HepG2 (cell line): ENCODE measurements around the gene STK4. TPM values are rescaled to one million over a fixed set of nuclear protein-coding genes. Genes with fewer than 3 reads are reported as not detected.

ENCODE experiments used
- ARNTL ChIP-seq: sonication (generic); formaldehyde crosslinking; IDR thresholded peaks from 2 replicates; pipeline ENCODE4 v1.4.0; 2020; ENCODE audit warnings: mild to moderate bottlenecking, missing genetic modification reagents
- CCAR2 ChIP-seq: fragments of 200-400 bp; formaldehyde crosslinking; optimal IDR thresholded peaks from 2 replicates; pipeline ENCODE3; 2018; ENCODE audit warnings: low read depth, mild to moderate bottlenecking, low read length, moderate library complexity
- ELF3 ChIP-seq: IDR thresholded peaks from 2 replicates; pipeline ENCODE4 v1.6.1; 2016; ENCODE audit warnings: missing genetic modification reagents, missing compliant biosample characterization
- HNF4A ChIP-seq: sonication (generic); formaldehyde crosslinking; IDR thresholded peaks from 2 replicates; pipeline ENCODE4 v1.4.0; 2020; ENCODE audit warnings: missing genetic modification reagents
- HNF4G ChIP-seq, 2 experiments: sonication (generic) in 1 of 2; formaldehyde crosslinking in 1 of 2; IDR thresholded peaks; 2 replicates each; pipeline versions ENCODE4 v1.4.0 to v1.6.1; 2011 to 2020; ENCODE audit warnings: borderline replicate concordance in 2 of 2, low read depth in 2 of 2, mild to moderate bottlenecking in 2 of 2, low read length in 1 of 2, missing genetic modification reagents in 1 of 2, moderate library complexity in 1 of 2
- KAT8 ChIP-seq: IDR thresholded peaks from 2 replicates; pipeline ENCODE4 v1.6.1; 2016; ENCODE audit warnings: missing genetic modification reagents, missing compliant biosample characterization
- MAFK ChIP-seq, 2 experiments: IDR thresholded peaks in 1 of 2; conservative IDR thresholded peaks in 1 of 2; 2 replicates each; pipeline ENCODE4 v1.6.1; 2011; ENCODE audit warnings: improper control_type of control experiment in 2 of 2, low read length in 2 of 2
- MBD4 ChIP-seq: IDR thresholded peaks from 2 replicates; pipeline ENCODE4 v1.6.1; 2012; ENCODE audit warnings: low read length, inconsistent platforms, borderline replicate concordance
- NFKBIZ ChIP-seq: IDR thresholded peaks from 2 replicates; pipeline ENCODE4 v1.6.1; 2018; ENCODE audit warnings: missing genetic modification reagents, missing compliant biosample characterization
- PCBP2 ChIP-seq: fragments of 200-400 bp; formaldehyde crosslinking; optimal IDR thresholded peaks from 2 replicates; pipeline ENCODE3; 2018; ENCODE audit warnings: low read length, low read depth; ENCODE audit not compliant: poor library complexity, severe bottlenecking
- RARA ChIP-seq: IDR thresholded peaks from 2 replicates; pipeline ENCODE4 v1.6.1; 2016; ENCODE audit warnings: missing genetic modification reagents, missing compliant biosample characterization
- RXRA ChIP-seq: sonication (generic); formaldehyde crosslinking; IDR thresholded peaks from 2 replicates; pipeline ENCODE4 v1.5.1; 2020; ENCODE audit warnings: missing genetic modification reagents
- SKI ChIP-seq: fragments of 450-650 bp; IDR thresholded peaks from one replicate; pipeline ENCODE4 v1.6.1; 2018; ENCODE audit warnings: mild to moderate bottlenecking; ENCODE audit not compliant: partially characterized antibody
- SP5 ChIP-seq: IDR thresholded peaks from 2 replicates; pipeline ENCODE4 v1.6.1; 2016; ENCODE audit warnings: low read depth, borderline replicate concordance
- TBL1XR1 ChIP-seq: fragments of 150-350 bp; IDR thresholded peaks from 2 replicates; pipeline ENCODE4 v1.6.1; 2014; ENCODE audit warnings: borderline replicate concordance, low read length; ENCODE audit not compliant: partially characterized antibody
- ZFP36L1 ChIP-seq: sonication (generic); formaldehyde crosslinking; IDR thresholded peaks from 2 replicates; pipeline ENCODE4 v1.8.0; 2022; ENCODE audit warnings: mild to moderate bottlenecking, missing genetic modification reagents, moderate library complexity
- ZKSCAN5 ChIP-seq: sonication (generic); formaldehyde crosslinking; IDR thresholded peaks from 2 replicates; pipeline ENCODE4 v1.5.1; 2020; ENCODE audit warnings: mild to moderate bottlenecking, missing genetic modification reagents
- ZNF235 ChIP-seq: sonication (generic); formaldehyde crosslinking; IDR thresholded peaks from 2 replicates; pipeline ENCODE4 v1.8.1; 2023; ENCODE audit warnings: mild to moderate bottlenecking, missing genetic modification reagents, borderline replicate concordance
- ZNF253 ChIP-seq: sonication (generic); formaldehyde crosslinking; IDR thresholded peaks from 2 replicates; pipeline ENCODE4 v1.8.0; 2022; ENCODE audit warnings: mild to moderate bottlenecking, missing genetic modification reagents, borderline replicate concordance
- ZNF263 ChIP-seq: sonication (generic); formaldehyde crosslinking; IDR thresholded peaks from 2 replicates; pipeline ENCODE4 v1.4.0; 2020; ENCODE audit warnings: missing genetic modification reagents
- ZNF282 ChIP-seq: fragments of 450-650 bp; IDR thresholded peaks from 2 replicates; pipeline ENCODE4 v1.6.1; 2018; ENCODE audit not compliant: partially characterized antibody
- ZNF354B ChIP-seq: sonication (generic); formaldehyde crosslinking; IDR thresholded peaks from 2 replicates; pipeline ENCODE4 v1.8.0; 2022; ENCODE audit warnings: mild to moderate bottlenecking, missing genetic modification reagents
- ZNF570 ChIP-seq: sonication (generic); formaldehyde crosslinking; IDR thresholded peaks from 2 replicates; pipeline ENCODE4 v1.4.0; 2020; ENCODE audit warnings: mild to moderate bottlenecking, missing genetic modification reagents, borderline replicate concordance
- ZNF792 ChIP-seq: IDR thresholded peaks from 2 replicates; pipeline ENCODE4 v1.6.1; 2016
- ZSCAN21 ChIP-seq: sonication (generic); formaldehyde crosslinking; IDR thresholded peaks from 2 replicates; pipeline ENCODE4 v1.8.0; 2022; ENCODE audit warnings: mild to moderate bottlenecking, missing genetic modification reagents, moderate library complexity, borderline replicate concordance
- polyA plus RNA-seq, 8 experiments: library from polyadenylated mRNA; depleted of rRNA in 3 of 8; stranded (reverse) in 7 of 8; unstranded in 1 of 8; fragments of >200 nt; fragmentation: Illumina TruSeq in 4 of 8; extraction: Trizol in 4 of 8; gene quantifications; 2 replicates each; pipeline versions ENCODE4 v1.2.1 to v1.2.3, GENCODE V29; 2011 to 2016; ENCODE audit warnings: low read depth in 4 of 8, missing spikeins in 1 of 8, mixed read lengths in 1 of 8; ENCODE audit not compliant: insufficient read depth in 1 of 8
- total RNA-seq, 5 experiments: library from RNA; depleted of rRNA; stranded (reverse); fragments of >200 nt; fragmentation: Illumina TruSeq; extraction: Trizol; gene quantifications; 2 replicates each; pipeline ENCODE4 v1.2.3, GENCODE V29; 2016; ENCODE audit warnings: low read depth in 1 of 5
- TF ChIP-seq, protein P1 (sequence below): IDR thresholded peaks from 2 replicates; pipeline ENCODE4 v1.6.1; 2018; ENCODE audit warnings: missing genetic modification reagents, mild to moderate bottlenecking, missing compliant biosample characterization
- TF ChIP-seq, protein P2 (sequence below): sonication (generic); formaldehyde crosslinking; IDR thresholded peaks from 2 replicates; pipeline ENCODE4 v1.5.1; 2020; ENCODE audit warnings: missing genetic modification reagents, mild to moderate bottlenecking, borderline replicate concordance
- TF ChIP-seq, protein P3 (sequence below): sonication (generic); formaldehyde crosslinking; IDR thresholded peaks from 2 replicates; pipeline ENCODE4 v1.4.0; 2020; ENCODE audit warnings: missing genetic modification reagents
- TF ChIP-seq, protein P4 (sequence below): sonication (generic); formaldehyde crosslinking; IDR thresholded peaks from 2 replicates; pipeline ENCODE4 v1.4.0; 2020; ENCODE audit warnings: mild to moderate bottlenecking, missing genetic modification reagents

The STK4 gene
- total and polyA plus RNA-seq, 2 of the 13 experiments (the other 11 are each of a cell fraction or from before 2014, with no cell fraction given): 25.6 to 38.3 TPM

DNA sequence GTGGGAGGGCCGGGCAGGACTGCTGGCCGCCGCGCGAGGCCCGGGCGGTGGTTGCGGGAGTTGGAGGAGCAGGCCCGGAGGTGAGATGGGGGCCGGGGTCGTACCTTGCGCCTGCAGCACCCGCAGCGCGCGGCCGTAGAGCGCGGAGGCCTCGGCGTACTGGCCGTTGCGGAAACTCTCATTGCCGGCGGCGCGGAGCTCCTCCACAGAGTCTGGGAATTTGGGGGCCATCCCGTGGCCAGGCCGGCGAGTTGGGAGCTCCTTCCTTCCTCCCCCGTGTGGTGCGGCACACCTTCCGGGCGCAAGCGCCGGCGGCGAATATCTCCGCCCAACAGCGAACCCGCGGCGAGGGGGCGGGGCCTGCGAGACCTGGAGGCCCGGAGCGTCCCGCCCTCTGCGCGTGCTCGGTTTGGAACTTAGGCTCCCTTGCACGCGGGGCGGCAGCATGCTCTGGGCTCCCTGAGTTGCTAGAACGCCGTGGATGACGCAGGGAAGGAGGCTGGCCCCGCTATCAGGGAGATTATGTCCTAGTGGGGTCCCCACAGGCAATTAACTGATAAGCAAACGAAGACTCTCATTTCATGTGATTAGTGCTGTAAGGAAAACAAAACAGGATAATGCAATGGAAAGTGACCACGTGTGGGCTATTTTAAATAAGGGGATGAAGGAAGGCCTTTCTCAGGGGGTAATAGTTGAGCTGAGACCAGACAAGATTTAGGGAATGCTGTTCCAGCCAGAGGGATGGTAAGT is 6.0 kb upstream of the STK4 start, which contains the start of gene TOMM34 (continued):
- TF ChIP-seq ZSCAN21 (CRISPR knock-in tag) (peak; percentile 92), TBL1XR1 (peak; percentile 31), ZFP36L1 (CRISPR knock-in tag) (peak; percentile 99), ZNF570 (peak; percentile 96; the same call in 1 of the 2 replicates), PCBP2 (no peak), MBD4 (no peak), CCAR2 (no peak), ARNTL (CRISPR knock-in tag) (peak; percentile 93), ZNF253 (CRISPR knock-in tag) (peak; percentile 99), MAFK (conservative IDR thresholded peaks at IDR 0.05 in 1 of 2, IDR thresholded peaks at IDR 0.05 in 1 of 2; ENCODE audit: low read length in 2 of 2) (no peak), RARA (CRISPR knock-in tag) (no peak), ELF3 (peak; percentile 86), SP5 (CRISPR knock-in tag) (peak; percentile 93), HNF4G (IDR thresholded peaks at IDR 0.05; ENCODE audit: borderline replicate concordance, low read depth, low read length) (peak; percentile 7; the same call in 1 of the 2 replicates), HNF4G (CRISPR knock-in tag; IDR thresholded peaks at IDR 0.05; ENCODE audit: borderline replicate concordance, low read depth) (peak; percentile 75; the same call in 1 of the 2 replicates), ZKSCAN5 (CRISPR knock-in tag) (no peak), RXRA (peak; percentile 85), ZNF282 (no peak), NFKBIZ (CRISPR knock-in tag) (peak; percentile 52), ZNF235 (peak; percentile 60; the same call in 1 of the 2 replicates), ZNF792 (CRISPR knock-in tag) (peak; percentile 93; the same call in 1 of the 2 replicates), ZNF354B (peak; percentile 83; the same call in 1 of the 2 replicates), KAT8 (CRISPR knock-in tag) (peak; percentile 92), HNF4A (CRISPR knock-in tag) (no peak; the same call in 1 of the 2 replicates), SKI (peak; percentile 49), ZNF263 (CRISPR knock-in tag) (peak; percentile 68)
- TF ChIP-seq, protein P1, sequence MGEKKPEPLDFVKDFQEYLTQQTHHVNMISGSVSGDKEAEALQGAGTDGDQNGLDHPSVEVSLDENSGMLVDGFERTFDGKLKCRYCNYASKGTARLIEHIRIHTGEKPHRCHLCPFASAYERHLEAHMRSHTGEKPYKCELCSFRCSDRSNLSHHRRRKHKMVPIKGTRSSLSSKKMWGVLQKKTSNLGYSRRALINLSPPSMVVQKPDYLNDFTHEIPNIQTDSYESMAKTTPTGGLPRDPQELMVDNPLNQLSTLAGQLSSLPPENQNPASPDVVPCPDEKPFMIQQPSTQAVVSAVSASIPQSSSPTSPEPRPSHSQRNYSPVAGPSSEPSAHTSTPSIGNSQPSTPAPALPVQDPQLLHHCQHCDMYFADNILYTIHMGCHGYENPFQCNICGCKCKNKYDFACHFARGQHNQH (CRISPR knock-in tag): peak; percentile 97
- TF ChIP-seq, protein P2, sequence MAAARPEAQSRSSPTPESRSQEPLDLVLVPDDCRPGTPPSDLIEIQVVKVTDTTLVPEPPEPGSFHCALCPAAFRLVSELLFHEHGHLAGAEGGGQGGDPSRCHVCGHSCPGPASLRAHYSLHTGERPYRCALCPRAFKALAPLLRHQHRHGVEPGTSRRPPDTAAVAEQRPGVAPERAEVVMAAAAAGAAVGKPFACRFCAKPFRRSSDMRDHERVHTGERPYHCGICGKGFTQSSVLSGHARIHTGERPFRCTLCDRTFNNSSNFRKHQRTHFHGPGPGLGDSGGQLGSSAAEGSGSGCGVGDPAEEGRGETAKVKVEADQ (CRISPR knock-in tag): peak; percentile 95
- TF ChIP-seq, protein P3, sequence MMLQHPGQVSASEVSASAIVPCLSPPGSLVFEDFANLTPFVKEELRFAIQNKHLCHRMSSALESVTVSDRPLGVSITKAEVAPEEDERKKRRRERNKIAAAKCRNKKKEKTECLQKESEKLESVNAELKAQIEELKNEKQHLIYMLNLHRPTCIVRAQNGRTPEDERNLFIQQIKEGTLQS (CRISPR knock-in tag): peak; percentile 23; the same call in 1 of the 2 replicates
- TF ChIP-seq, protein P4, sequence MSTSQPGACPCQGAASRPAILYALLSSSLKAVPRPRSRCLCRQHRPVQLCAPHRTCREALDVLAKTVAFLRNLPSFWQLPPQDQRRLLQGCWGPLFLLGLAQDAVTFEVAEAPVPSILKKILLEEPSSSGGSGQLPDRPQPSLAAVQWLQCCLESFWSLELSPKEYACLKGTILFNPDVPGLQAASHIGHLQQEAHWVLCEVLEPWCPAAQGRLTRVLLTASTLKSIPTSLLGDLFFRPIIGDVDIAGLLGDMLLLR: peak; percentile 96
